Measurements from ENCODE around the gene FAP. TPM values are rescaled to one million over a fixed set of nuclear protein-coding genes. Genes with fewer than 3 reads are reported as not detected.

FAP gene, protein sequence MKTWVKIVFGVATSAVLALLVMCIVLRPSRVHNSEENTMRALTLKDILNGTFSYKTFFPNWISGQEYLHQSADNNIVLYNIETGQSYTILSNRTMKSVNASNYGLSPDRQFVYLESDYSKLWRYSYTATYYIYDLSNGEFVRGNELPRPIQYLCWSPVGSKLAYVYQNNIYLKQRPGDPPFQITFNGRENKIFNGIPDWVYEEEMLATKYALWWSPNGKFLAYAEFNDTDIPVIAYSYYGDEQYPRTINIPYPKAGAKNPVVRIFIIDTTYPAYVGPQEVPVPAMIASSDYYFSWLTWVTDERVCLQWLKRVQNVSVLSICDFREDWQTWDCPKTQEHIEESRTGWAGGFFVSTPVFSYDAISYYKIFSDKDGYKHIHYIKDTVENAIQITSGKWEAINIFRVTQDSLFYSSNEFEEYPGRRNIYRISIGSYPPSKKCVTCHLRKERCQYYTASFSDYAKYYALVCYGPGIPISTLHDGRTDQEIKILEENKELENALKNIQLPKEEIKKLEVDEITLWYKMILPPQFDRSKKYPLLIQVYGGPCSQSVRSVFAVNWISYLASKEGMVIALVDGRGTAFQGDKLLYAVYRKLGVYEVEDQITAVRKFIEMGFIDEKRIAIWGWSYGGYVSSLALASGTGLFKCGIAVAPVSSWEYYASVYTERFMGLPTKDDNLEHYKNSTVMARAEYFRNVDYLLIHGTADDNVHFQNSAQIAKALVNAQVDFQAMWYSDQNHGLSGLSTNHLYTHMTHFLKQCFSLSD
- total RNA-seq (2014; rRNA removed; shearing (Covaris generic)) = 22.8 and 31.9 TPM in 2 replicates

DNA sequence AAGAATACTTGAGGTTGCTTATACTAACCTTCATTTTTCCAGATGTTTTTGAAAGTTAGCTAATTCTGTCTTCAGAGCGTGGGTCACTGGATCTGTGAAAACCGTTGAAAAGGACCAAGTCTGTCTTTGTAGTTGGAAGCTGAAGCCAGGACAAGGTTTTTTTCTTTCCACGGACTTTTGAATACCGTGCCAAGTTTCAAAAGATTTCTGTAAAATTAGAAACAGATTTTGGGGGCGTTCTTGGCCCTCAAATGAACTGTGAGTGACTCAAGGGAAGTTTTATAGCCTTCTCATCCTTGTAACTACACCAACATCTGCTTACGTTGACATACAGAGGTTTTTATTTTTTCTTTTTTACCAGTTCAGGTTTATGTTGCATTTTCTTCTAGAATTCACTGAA lies at the start of gene FAP:
TSS of gene FAP (minus strand) at position 152 of the 400 bp plus-strand sequence. CDS start at position 34, 118 bp downstream.
- peak; percentile 77 for DNase-seq (ENCODE audit: low read depth)

DNA sequence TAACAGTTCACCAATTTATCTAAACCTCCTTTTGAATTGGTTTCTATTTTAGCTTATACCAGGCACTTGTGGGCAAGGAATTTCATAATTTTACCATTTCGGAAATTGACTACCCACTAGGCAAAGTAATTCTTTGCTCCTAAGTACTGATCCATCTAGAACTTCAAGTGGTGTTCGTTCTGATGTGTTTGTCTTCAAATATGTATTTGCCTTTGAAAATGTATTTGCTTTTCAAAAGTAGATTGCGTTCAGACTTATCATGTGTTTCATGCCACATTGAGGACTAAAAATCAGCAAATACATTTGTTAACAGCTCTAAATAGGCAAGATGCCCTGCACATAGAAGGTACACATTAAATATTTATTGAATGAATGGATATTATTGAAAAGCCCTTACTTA lies 48.5 kb upstream of the FAP start:
- DNase-seq (ENCODE audit: low read depth) = no peak

DNA sequence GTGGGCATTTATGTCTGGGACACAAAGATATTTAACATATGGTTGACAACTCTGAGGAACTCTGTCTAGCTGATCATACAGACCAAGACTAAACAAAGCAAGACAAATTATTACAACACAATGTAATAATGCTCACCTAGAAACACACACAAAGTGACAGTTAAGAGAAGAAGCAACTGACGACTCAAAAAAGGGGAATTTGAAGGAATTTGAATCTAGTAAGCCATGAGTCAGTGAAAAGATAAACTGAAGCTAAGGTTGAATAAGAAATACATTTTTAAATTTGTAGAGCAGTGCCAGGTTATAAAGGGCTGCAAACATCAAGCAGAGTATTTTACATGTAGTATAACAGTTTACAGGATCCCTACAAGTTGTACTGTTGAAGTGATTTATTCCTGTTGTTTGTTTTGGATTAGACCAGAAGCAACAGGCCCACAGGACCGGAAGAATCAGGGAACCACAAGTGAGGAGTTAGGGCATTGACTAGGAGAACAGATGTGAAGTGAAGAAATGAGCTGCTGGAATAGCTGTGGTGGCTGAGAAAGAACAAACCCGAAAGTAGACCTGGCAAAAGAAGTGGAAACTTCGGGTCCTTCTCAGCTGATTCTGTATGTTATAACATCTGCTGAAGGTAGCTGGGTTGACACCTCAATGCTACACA lies 39.6 kb upstream of the FAP start:
- DNase-seq (ENCODE audit: low read depth) = no peak

DNA sequence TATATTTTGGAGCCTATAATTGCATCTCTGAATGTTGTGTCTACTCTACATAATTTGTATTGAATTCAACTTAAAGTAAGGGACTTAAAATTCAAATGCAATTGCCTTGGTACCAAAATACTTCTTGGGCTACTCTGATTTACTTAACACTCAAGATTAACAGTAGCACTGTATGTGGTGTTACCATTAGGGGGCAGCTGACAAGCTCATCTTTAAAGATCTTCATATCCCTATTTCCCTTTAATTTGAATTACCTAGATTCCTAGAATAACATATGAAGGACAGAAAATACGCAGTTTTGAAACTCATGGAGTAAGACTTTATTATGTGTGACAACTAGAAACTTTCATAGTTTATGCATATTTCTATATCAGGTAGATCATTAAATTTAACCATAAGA lies 37.4 kb upstream of the FAP start:
- DNase-seq (ENCODE audit: low read depth) = no peak

DNA sequence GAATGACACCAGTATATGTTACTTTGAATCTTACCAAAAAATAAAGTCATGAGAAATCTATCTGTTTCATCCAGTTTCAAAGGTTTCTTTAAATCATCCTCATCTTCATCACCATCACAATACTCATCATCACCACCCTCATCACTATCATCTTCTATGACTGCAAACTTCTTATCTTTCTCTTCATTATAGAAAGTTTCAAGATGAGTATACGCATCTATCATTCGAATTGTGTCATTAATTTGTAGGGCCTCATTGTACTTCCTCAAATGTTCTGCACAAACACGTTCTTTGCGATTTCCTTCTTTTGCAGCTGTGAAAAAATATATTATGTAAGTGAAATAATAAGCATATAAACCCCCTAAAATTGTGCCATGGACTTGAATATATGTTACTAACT lies 34.1 kb upstream of the FAP start:
- DNase-seq (ENCODE audit: low read depth) = no peak

DNA sequence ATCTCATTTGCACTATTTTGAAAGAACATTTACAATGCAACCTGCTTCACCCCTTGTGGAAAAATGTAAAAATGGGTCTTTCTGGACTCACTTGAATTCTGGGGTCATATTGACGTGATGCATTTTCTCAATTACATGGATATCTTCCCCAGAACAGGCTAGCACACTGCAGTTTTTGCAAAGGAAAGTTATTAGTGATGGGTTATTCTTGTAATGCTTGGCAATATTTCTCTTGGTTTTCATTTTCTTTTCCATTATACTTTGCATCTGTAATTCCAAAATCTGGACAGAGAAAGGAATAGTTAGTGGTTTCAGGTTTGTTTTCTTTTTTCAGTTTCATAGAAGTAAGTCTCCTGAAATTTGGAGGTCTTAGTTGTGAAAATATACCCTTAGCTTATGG lies 24.8 kb upstream of the FAP start:
- no peak for DNase-seq (ENCODE audit: low read depth)

DNA sequence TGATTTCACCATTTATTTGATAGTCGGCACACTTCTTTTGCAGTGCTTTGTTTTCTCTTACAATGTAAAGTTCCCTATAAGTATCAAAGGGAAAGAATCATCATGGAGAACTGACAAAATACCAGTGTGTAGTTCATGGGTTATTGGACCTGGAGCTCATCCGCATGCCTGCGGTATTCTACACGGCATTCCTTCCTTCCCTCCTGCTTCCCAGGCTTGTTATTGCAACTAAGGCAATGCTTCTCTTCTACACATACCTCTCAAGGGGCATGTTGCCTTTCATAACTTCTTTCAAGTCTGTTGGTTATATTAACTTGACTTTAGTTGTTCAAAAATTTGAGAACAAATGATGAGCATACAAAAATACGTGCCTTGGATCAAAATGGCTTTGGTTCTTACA lies 24.3 kb upstream of the FAP start:
- DNase-seq (ENCODE audit: low read depth) = no peak

DNA sequence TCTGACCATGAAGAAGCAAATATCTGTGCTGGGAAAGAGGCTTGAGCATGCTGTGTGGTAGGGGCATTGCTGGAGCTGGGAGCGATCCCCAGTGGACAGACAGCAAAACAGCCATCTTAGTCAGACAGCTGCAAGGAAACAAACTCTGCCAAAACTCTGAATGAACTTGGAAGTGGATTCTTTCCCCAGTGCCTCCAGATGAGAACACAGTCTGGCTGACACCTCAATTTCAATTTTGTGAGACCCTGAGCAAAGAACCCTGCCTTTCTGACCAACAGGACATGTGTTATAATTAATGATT lies 23.2 kb upstream of the FAP start:
- DNase-seq (ENCODE audit: low read depth) = no peak

DNA sequence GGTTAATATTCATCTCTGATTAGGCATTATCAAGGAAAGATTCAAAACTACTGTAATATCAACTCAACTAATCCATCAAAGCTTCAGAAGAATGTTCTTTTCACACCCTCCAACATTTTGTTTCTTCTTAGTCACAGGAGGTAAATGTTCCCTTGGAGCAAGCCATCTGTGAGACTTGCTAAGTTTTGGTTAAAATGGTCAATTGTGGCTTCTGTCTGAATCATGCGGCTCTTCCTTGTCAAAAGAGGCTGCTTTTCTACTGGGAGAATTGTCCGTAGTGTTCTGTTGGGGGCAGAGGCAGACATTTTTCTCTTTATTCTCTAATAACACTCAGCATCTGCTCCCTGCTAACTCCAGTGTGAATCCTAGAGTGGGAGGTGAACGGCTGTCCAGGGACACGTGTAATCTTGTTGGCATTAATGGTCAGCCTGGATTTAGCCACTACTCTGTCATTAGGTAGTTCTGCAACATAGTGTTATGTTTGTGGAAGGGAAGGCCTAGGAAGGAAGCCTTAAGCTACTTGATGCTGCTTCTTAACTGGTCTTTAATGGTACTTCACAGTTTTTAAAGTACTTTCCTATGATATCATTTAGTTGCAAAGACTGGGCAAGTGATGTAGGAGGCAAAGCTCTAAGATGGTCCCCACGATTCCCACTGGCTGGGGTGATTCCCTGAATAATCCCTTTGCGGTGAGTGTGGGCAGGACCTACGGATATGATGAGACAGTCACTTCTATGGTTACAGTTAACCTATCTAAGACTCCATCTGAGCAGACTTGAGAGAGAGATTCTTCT lies 22.6 kb upstream of the FAP start:
- DNase-seq (ENCODE audit: low read depth) = no peak

DNA sequence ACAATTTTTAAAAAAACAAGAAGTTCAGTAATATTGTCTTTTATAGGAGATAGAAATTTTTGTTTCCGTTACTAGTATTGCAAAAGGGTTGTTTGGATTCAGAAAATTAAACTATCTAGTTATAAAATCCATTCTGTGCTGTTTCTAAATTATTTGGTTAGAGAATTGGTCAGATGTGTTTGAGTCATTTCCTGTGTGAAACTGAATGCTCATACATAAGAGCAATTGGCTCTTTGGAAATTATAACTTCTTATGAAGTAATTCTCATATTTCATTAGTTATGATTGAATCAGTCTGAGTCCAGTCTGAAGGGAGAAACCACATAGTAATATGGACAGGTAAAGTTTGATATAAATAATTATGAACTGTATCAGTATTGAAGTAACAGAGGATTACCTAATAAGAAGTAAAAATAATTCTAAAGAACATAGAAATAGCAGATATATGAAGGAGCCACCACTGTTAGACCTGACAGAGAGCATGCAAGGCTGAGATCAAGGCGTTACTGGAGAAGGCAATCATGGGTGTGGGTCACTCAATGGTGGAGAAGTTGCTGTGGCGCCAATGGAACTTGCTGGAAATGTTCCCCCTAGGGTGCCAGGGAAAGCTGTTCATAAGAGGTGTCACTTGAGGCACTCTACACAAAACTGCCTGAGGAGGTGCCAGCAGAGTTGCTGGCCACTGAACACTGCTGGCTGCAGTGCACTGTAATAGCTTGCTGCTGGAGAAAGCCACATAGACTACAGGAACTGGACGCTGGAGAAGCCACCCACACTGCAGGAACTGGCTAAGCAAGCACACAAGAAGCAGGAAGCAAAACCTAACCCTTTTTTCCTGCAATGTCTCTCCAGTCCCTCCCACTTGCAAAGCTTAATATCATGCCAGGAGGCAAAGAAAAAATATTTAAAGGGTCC lies 18.0 kb upstream of the FAP start:
- peak; percentile 76 for DNase-seq (ENCODE audit: low read depth)

DNA sequence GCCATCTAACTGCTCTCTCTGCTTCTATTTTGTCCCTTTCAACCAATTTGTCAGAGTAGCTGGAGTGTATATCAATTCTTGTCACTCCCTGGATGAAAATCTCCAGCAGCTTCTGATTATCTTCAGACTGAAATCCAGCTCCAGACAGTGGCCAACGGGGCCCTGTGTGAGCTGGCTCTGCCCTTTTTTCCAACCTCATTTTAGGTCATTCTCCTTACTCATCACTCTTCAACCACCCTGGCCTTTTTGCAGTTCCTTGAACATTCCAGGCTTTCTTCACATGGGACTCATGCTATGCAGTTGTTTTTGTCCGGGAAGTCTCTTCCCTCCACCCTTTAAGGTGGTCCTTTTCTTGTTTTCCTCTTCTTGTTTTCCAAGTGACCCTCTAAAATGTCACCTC lies 15.4 kb upstream of the FAP start:
- peak; percentile 32 for DNase-seq (ENCODE audit: low read depth)

DNA sequence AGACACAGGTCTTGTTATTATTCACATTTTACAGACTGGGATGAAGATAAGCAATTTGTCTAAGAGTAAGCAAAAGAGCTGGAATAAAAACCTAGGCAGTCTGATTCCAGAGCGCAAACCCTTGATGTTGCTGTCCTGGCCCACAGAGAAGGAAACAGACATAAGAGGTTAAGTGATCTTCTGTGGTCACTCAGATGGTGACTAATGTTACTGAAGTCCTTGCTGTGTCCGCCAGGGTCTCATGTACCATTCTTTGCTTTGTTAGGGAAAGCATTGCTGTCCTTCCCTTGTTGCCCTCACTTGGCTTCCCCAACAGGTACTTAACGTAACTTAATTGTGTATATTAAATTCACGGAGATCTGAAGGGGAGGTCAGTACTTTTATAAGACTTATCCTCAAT lies 14.9 kb upstream of the FAP start:
- DNase-seq (ENCODE audit: low read depth) = peak; percentile 63

DNA sequence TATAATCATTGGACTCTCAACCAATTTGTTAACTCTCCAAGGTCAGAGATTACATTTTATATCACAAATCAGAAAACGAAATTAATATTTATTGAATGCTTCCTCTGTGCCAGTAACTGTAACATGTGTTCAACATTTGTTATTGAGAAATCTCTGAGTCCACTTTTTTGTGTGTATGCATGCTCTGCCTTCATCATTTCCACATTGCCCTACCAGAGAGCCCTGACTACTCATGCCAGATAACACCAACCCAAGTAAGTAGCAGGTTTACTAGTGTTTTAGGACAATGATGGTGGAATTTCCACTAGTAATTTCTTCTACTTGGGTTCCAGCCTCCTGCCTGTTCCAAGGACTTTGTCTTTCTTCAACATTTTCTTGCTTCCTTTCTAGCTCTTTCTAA lies 14.2 kb upstream of the FAP start:
- no peak for DNase-seq (ENCODE audit: low read depth)

DNA sequence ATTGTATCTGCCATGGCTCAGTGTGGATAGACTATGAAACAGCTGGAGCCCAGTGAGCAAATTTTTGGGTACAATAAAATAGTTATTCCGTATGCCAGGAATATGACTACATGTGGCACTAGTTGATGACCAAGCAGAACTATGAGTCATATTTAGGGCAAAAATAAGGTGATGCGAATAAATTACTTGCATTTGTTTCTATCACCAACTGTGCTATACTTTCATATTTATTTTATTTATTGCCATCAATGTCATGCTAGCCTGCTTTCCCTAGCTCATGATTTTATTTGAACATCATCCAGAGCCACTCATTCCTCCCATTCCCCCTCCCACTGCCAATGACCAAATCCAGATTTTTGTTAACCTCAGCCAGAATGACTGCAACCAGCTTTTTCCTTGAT lies 13.3 kb upstream of the FAP start:
- DNase-seq (ENCODE audit: low read depth) = peak; percentile 50

DNA sequence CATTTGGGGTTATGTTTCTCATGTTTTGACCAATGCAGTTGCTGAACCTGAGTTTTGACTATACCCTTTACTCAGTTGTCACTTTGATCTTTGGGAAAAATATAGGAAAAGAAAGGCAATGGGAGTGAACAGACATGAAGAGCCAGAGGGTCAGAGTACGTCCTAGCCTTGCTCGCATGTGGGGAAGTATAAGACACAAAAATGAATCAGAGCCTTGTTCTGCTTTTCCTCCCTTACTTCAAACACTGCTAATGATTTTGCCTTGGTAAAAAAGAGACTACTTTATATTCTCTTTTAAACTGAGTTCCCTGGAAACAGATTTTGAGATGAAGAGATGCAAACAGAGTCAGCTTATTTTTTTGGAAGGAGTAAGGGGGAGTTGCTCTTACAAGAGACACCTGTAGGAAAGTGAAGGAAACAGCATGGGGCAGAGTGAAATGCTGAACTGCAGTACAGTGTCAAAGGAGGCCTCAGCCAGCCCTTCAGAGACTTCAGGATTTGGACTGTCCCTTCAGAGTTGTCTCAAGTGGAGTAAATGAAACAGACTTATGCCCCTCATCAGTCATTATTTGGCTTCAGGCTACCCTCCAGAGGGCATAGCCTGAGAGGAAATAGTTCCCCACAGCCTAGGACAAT lies 11.1 kb upstream of the FAP start:
- no peak for DNase-seq (ENCODE audit: low read depth)

DNA sequence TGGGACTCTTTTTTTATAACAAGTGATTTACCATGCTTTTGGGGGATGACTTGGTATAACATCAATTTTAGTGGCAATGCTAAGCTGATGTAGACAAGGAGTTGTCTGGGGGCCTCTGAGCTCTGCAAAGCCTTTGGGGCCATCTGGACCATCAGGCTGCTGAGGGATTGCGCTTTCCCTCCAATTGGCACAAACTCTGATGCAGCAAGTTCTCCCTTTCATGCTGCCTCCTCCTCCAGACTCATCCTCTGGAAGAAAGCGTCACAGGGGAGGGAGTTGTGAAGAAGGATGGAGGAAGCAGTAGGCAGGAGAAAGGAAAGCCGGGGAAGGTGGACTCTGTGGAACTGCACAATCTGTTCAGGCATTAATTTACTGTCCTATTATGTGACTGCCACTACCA lies 10.2 kb upstream of the FAP start:
- no peak for DNase-seq (ENCODE audit: low read depth)

DNA sequence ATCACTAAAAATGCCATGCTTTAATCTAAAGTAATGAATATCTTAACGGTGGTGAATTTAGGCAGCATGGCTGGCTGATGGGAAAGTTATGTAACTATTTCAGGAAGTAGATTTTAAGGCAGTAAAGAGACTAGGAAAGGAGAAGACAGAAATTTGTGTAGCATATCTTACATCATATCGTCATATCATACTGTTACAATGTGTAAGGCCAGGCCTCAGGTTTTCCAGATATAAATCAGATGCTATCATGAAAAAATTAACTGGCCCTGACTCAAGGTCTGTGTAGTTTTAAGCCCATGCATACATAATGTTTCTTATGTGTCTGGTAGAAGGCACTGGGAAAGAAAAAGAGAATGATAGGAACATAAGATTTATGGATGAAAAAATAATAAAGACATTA lies 8.9 kb upstream of the FAP start:
- no peak for DNase-seq (ENCODE audit: low read depth)

DNA sequence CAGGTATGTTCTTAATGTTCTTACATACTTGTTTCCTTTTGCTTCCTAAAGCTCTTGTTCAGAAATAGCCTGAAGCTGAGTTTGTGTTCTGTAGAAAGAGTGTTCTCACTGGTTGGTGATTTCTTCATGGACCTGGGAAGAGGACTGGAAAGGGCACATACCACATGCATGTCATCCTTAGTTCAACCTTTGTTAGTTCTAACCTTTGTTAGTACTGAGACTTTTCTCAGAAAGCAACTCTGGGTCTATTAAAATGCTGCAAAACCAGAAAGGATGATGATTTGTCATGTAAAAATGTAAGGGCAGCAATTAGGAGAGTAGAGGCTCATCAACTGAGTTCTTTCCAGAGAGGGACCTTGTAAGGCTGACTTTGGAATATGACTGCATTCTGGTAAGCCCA lies 2.5 kb upstream of the FAP start:
- DNase-seq (ENCODE audit: low read depth) = peak; percentile 88

DNA sequence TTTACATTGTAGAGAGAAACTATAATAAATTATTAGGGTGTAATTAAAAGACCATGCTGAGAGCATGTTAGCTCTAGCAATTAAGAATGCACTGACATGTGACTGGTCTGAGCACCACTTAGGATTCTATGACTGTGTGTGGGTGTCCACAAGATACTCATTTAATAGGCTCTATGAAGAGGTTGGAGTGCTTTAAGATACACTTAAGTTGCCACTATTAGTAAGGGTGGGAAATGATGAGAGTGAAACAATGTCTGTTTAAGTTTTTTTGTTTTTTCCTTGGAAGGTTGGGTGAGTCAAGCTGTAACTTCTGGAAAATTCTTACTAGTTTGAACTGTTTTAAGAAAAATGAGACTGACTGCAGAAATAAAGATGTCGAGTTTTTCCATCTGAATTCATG lies 1.8 kb upstream of the FAP start:
- peak; percentile 21 for DNase-seq (ENCODE audit: low read depth)

DNA sequence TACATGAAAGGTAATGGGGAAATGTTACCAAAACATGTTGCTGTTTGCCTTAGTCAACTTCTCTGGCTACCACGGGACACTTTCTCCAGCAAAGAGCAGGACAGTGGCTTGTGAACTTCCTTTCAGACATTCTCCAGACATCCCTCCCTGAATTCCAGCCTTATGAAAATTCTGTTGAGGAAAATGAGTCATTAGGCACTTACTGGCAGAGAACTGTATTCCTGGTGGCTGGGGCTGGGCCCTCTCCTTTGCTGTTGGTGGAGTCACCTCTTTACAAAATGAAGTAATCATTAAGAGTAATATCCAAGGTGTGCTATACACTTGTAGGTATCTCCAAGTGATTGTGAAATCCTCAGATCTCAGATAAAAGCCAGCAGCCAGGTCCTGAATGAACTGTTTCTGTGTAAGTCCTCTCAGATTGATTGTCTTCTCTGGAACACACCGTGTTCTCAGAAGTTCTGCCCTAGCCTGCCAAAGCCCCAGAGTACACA lies 1.3 kb upstream of the FAP start:
- peak; percentile 93 for DNase-seq (ENCODE audit: low read depth)
